GM23338 (cell line): ENCODE results near the gene HSBP1. TPM values are rescaled to one million over a fixed set of nuclear protein-coding genes. Genes with fewer than 3 reads are reported as not detected.

Source experiments
- ATAC-seq: fragments of 200-7000 bp; cut with Tn5 transposase; 3 replicates; pipeline ENCODE4 v1.9.1; 2020
- DNase-seq: peaks from one replicate; pipeline ENCODE4 v3.0.0-alpha.2; 2015; ENCODE audit warnings: low spot score
- H2AFZ ChIP-seq: fragments of 200-600 bp; sonication (generic); 2 replicates; pipeline ENCODE4 v1.8.0; 2016; ENCODE audit warnings: antibody characterized with exemption, mild to moderate bottlenecking, moderate library complexity
- H3F3A ChIP-seq: fragments of 200-600 bp; sonication (generic); replicated peaks from 2 replicates; pipeline ENCODE4 v1.8.0; 2017; ENCODE audit warnings: antibody characterized with exemption, mixed run types, low read depth
- H3K27ac ChIP-seq: fragments of 200-600 bp; sonication (generic); 2 replicates; pipeline ENCODE4 v1.6.1; 2016; ENCODE audit warnings: low read depth
- H3K27me3 ChIP-seq: fragments of 200-600 bp; sonication (generic); 2 replicates; pipeline ENCODE4 v1.8.0; 2016; ENCODE audit warnings: mild to moderate bottlenecking, mixed run types, moderate library complexity; ENCODE audit not compliant: insufficient read depth
- H3K36me3 ChIP-seq: fragments of 200-600 bp; sonication (generic); 2 replicates; pipeline ENCODE4 v1.8.0; 2016; ENCODE audit warnings: mild to moderate bottlenecking; ENCODE audit not compliant: insufficient read depth
- H3K4me1 ChIP-seq: fragments of 200-600 bp; sonication (generic); 2 replicates; pipeline ENCODE4 v1.8.0; 2016; ENCODE audit warnings: mild to moderate bottlenecking, moderate library complexity; ENCODE audit not compliant: insufficient read depth
- H3K4me2 ChIP-seq: fragments of 200-600 bp; sonication (generic); 2 replicates; pipeline ENCODE4 v1.7.1; 2017; ENCODE audit warnings: mixed run types
- H3K4me3 ChIP-seq: fragments of 200-600 bp; sonication (generic); 2 replicates; pipeline ENCODE4 v1.6.1; 2016; ENCODE audit warnings: mixed run types
- H3K79me2 ChIP-seq: fragments of 200-600 bp; sonication (generic); replicated peaks from 2 replicates; pipeline ENCODE4 v1.8.0; 2017; ENCODE audit warnings: mild to moderate bottlenecking; ENCODE audit not compliant: insufficient read depth
- H3K9me2 ChIP-seq: fragments of 200-600 bp; sonication (generic); 2 replicates; pipeline ENCODE4 v1.8.0; 2017; ENCODE audit not compliant: insufficient read depth
- H4K20me1 ChIP-seq: fragments of 200-600 bp; sonication (generic); replicated peaks from 2 replicates; pipeline ENCODE4 v1.8.0; 2017; ENCODE audit warnings: mild to moderate bottlenecking; ENCODE audit not compliant: insufficient read depth
- H3K27ac Mint-ChIP-seq: 2 replicates; pipeline ENCODE4 v1.8.0; 2020; ENCODE audit warnings: inconsistent platforms, mild to moderate bottlenecking, moderate library complexity, mixed read lengths
- H3K27me3 Mint-ChIP-seq: 3 replicates; pipeline ENCODE4 v1.8.0; 2022; ENCODE audit warnings: low read depth, mild to moderate bottlenecking, moderate library complexity, mixed read lengths, inconsistent platforms; ENCODE audit not compliant: insufficient read depth, poor library complexity
- H3K36me3 Mint-ChIP-seq: 3 replicates; pipeline ENCODE4 v1.8.0; 2021; ENCODE audit warnings: low read depth, mild to moderate bottlenecking, inconsistent platforms, moderate library complexity, mixed read lengths
- H3K4me1 Mint-ChIP-seq: 3 replicates; pipeline ENCODE4 v1.8.0; 2020; ENCODE audit warnings: mild to moderate bottlenecking, inconsistent platforms, mixed read lengths
- H3K4me3 Mint-ChIP-seq: 3 replicates; pipeline ENCODE4 v1.8.0; 2021; ENCODE audit warnings: moderate library complexity, mild to moderate bottlenecking, inconsistent platforms, mixed read lengths
- H3K9me3 Mint-ChIP-seq: 3 replicates; pipeline ENCODE4 v1.8.0; 2020; ENCODE audit warnings: moderate library complexity, mild to moderate bottlenecking, inconsistent platforms, mixed read lengths
- CREB1 ChIP-seq: fragments of 250-450 bp; sonication (Bioruptor Pico); IDR thresholded peaks from 2 replicates; pipeline ENCODE4 v1.5.0; 2020; ENCODE audit warnings: low read depth, mild to moderate bottlenecking, moderate library complexity
- CTCF ChIP-seq, 2 experiments: fragments of 200-600 bp in 1 of 2; sonication (generic) in 1 of 2; conservative IDR thresholded peaks; 2 replicates each; pipeline versions ENCODE4 v1.5.1 to v1.6.1; 2016 to 2017; ENCODE audit warnings: antibody characterized with exemption in 2 of 2, low read depth in 2 of 2, mild to moderate bottlenecking in 2 of 2, moderate library complexity in 1 of 2
- ETS1 ChIP-seq: IDR thresholded peaks from 2 replicates; pipeline ENCODE4 v1.6.1; 2016; ENCODE audit warnings: antibody characterized with exemption
- EZH2 ChIP-seq: fragments of 200-600 bp; sonication (generic); IDR thresholded peaks from one replicate; pipeline ENCODE4 v1.8.0; 2017; ENCODE audit warnings: antibody characterized with exemption, mild to moderate bottlenecking, low read depth; ENCODE audit not compliant: unreplicated experiment
- EZH2phosphoT487 ChIP-seq: fragments of 200-600 bp; sonication (generic); IDR thresholded peaks from one replicate; pipeline ENCODE4 v1.8.1; 2018; ENCODE audit warnings: antibody characterized with exemption; ENCODE audit not compliant: unreplicated experiment
- JUNB ChIP-seq: IDR thresholded peaks from one replicate; pipeline ENCODE4 v1.6.1; 2016; ENCODE audit warnings: antibody characterized with exemption; ENCODE audit not compliant: unreplicated experiment
- NANOG ChIP-seq: IDR thresholded peaks from 2 replicates; pipeline ENCODE4 v1.6.1; 2016; ENCODE audit warnings: antibody characterized with exemption, borderline replicate concordance
- POLR2AphosphoS5 ChIP-seq: IDR thresholded peaks from 2 replicates; pipeline ENCODE4 v1.6.1; 2016; ENCODE audit warnings: antibody characterized with exemption, low read depth
- REST ChIP-seq: IDR thresholded peaks from one replicate; pipeline ENCODE4 v1.6.1; 2018; ENCODE audit warnings: antibody characterized with exemption; ENCODE audit not compliant: unreplicated experiment
- STAT1 ChIP-seq: IDR thresholded peaks from one replicate; pipeline ENCODE4 v1.6.1; 2016; ENCODE audit warnings: antibody characterized with exemption; ENCODE audit not compliant: unreplicated experiment
- ZNF331 ChIP-seq: fragments of 250-450 bp; sonication (Bioruptor Pico); IDR thresholded peaks from 2 replicates; pipeline ENCODE4 v1.5.0; 2020; ENCODE audit warnings: low read depth, mild to moderate bottlenecking, moderate library complexity
- ZNF462 ChIP-seq: fragments of 250-450 bp; sonication (Bioruptor Pico); IDR thresholded peaks from 2 replicates; pipeline ENCODE4 v1.5.0; 2020; ENCODE audit warnings: mild to moderate bottlenecking, moderate library complexity
- polyA plus RNA-seq: library from polyadenylated mRNA; unstranded; fragments of >200 nt; fragmentation: Nextera tagmentation; extraction: Ambion mirVana; gene quantifications from 2 replicates; pipeline ENCODE4 v1.2.1, GENCODE V29; 2016
- total RNA-seq: library from RNA; depleted of rRNA; stranded (reverse); fragments of >200 nt; shearing (Covaris generic); gene quantifications from 2 replicates; pipeline ENCODE4 v1.2.3, GENCODE V29; 2014

The HSBP1 gene
- total and polyA plus RNA-seq, 2 experiments from 2014 or later: 71.0 to 817 TPM

- peak overlapping the region; percentile 15; the same call in 1 of the 2 replicates for H3K27ac Mint-ChIP-seq
- H3K27me3 Mint-ChIP-seq: peaks cover 10% of the 10 kb centered on the region
- H3K4me1 Mint-ChIP-seq: peaks cover 27% of the 10 kb centered on the region
- Histone ChIP-seq H3K79me2 (peaks cover 30% of the 10 kb centered on the region), H2AFZ (no peak overlapping the region), H3K36me3 (peaks cover 11% of the 10 kb centered on the region; the same call in 1 of the 2 replicates), H3K4me1 (peaks cover 38% of the 10 kb centered on the region), H3K27ac (no peak overlapping the region), H3K27me3 (no peaks in the 10 kb centered on the region), H3F3A (peaks cover 9% of the 10 kb centered on the region; the same call in 1 of the 2 replicates), H3K4me3 (peak overlapping the region; percentile 98), H3K9me2 (peaks cover 6% of the 10 kb centered on the region; the same call in 1 of the 2 replicates), H4K20me1 (no peaks in the 10 kb centered on the region; the same call in 1 of the 2 replicates), H3K4me2 (peak overlapping the region; percentile 99)
- peak overlapping the region; percentile 89 for H3K4me3 Mint-ChIP-seq
- ATAC-seq: no peak
- peaks cover 42% of the 10 kb centered on the region for H3K36me3 Mint-ChIP-seq
- no peak for TF ChIP-seq EZH2phosphoT487
- no peak for TF ChIP-seq EZH2
- no peak for TF ChIP-seq CTCF (conservative IDR thresholded peaks at IDR 0.05; ENCODE audit: low read depth in 2 of 2)
- no peak for TF ChIP-seq ZNF331 (CRISPR knock-in tag)
- TF ChIP-seq STAT1: no peak
- TF ChIP-seq ZNF462 (CRISPR knock-in tag): no peak
- TF ChIP-seq ETS1: no peak
- TF ChIP-seq NANOG: no peak
- no peak for TF ChIP-seq REST
- no peak for TF ChIP-seq CREB1 (CRISPR knock-in tag)
- no peak for TF ChIP-seq POLR2AphosphoS5
- TF ChIP-seq JUNB: no peak
- no peaks in the 10 kb centered on the region; the same call in 2 of the 3 replicates for H3K9me3 Mint-ChIP-seq
- DNase-seq: no peak
Measured at GRCh38 chr16:83809092-83809491, 1.3 kb downstream of the HSBP1 start.
